Mammary epithelial cell (primary cell): ENCODE measurements around the gene ABCD3.

ENCODE experiments used
- EZH2 ChIP-seq: IDR thresholded peaks from 2 replicates; pipeline ENCODE4 v1.6.1; 2012; ENCODE audit warnings: low read length, inconsistent platforms, borderline replicate concordance
- TF ChIP-seq, protein P1 (sequence below), 2 donors: IDR thresholded peaks in 1 of 2; conservative IDR thresholded peaks in 1 of 2; 2 replicates each; pipeline ENCODE4 v1.5.1; 2011 to 2012; ENCODE audit warnings: inconsistent platforms in 2 of 2, low read length in 2 of 2, mild to moderate bottlenecking in 2 of 2, control low read depth in 1 of 2, low read depth in 1 of 2; ENCODE audit not compliant: insufficient read depth in 1 of 2; ENCODE audit errors: extremely low read depth in 1 of 2

DNA sequence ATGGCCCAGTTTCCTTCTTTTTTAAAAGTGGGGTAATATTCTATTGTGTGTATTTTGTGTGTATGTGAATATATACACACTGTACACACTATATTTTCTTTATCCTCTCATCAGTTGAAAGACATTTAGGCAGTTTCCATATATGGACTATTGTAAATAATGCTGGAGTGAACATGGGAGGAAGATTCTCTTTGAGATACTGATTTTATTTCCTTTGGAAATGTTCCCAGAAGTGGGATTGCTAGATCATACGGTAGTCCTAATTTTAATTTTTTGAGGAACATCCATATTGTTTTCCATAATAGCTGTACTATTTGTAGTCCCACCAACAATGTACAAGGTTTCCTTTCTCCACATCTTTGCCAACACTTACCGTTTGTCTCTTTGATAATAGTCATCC is 72.4 kb downstream of the ABCD3 start:
- no peak for TF ChIP-seq EZH2
- TF ChIP-seq, protein P1, sequence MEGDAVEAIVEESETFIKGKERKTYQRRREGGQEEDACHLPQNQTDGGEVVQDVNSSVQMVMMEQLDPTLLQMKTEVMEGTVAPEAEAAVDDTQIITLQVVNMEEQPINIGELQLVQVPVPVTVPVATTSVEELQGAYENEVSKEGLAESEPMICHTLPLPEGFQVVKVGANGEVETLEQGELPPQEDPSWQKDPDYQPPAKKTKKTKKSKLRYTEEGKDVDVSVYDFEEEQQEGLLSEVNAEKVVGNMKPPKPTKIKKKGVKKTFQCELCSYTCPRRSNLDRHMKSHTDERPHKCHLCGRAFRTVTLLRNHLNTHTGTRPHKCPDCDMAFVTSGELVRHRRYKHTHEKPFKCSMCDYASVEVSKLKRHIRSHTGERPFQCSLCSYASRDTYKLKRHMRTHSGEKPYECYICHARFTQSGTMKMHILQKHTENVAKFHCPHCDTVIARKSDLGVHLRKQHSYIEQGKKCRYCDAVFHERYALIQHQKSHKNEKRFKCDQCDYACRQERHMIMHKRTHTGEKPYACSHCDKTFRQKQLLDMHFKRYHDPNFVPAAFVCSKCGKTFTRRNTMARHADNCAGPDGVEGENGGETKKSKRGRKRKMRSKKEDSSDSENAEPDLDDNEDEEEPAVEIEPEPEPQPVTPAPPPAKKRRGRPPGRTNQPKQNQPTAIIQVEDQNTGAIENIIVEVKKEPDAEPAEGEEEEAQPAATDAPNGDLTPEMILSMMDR (conservative IDR thresholded peaks at IDR 0.05 in 1 of 2, IDR thresholded peaks at IDR 0.05 in 1 of 2; ENCODE audit: extremely low read depth in 1 of 2, insufficient read depth in 1 of 2, low read depth in 1 of 2, low read length in 2 of 2): no peak
